Effector memory CD4-positive, alpha-beta T cell (primary cell): ENCODE data around the gene RELA.

Experiments used
- DNase-seq, 3 donors: peaks; one replicate each; pipeline ENCODE4 v3.0.0-alpha.2; 2020
- H3K27ac ChIP-seq: 2 replicates; pipeline ENCODE4 v1.7.0; 2013; ENCODE audit warnings: mild to moderate bottlenecking, low read length, moderate library complexity; ENCODE audit not compliant: insufficient read depth, poor library complexity, severe bottlenecking
- H3K27me3 ChIP-seq: replicated peaks from 2 replicates; pipeline ENCODE4 v1.7.0; 2013; ENCODE audit warnings: mild to moderate bottlenecking, low read length; ENCODE audit not compliant: insufficient read depth, control insufficient read depth, poor library complexity, severe bottlenecking
- H3K36me3 ChIP-seq: 2 replicates; pipeline ENCODE4 v1.7.0; 2013; ENCODE audit warnings: mild to moderate bottlenecking, low read length, moderate library complexity; ENCODE audit not compliant: control insufficient read depth, insufficient read depth
- H3K4me1 ChIP-seq: 2 replicates; pipeline ENCODE4 v1.7.0; 2013; ENCODE audit warnings: low read length, mild to moderate bottlenecking; ENCODE audit not compliant: control insufficient read depth, insufficient read depth, poor library complexity, severe bottlenecking
- H3K4me3 ChIP-seq: 2 replicates; pipeline ENCODE4 v1.7.0; 2013; ENCODE audit warnings: low read length, low read depth, mild to moderate bottlenecking; ENCODE audit not compliant: insufficient read depth, poor library complexity, severe bottlenecking
- H3K9me3 ChIP-seq: 2 replicates; pipeline ENCODE4 v1.7.0; 2013; ENCODE audit warnings: mild to moderate bottlenecking, low read length, moderate library complexity; ENCODE audit not compliant: control insufficient read depth

RELA gene

DNA sequence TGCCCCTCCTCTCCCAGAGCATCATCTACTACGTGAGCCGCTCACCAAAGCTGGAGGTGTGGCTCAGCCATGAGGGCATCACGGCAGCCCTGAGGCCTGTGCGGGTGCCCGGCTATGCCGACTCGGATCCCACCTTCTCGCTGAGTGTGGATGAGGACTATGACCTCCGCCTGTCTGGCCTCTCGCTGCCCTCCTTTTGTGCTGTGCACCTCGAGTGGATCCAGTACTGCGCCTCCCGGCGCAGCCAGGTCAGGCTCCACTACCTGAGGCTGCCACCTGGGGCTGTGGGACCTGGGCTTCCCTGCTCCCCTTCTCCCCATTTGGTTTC lies 28.6 kb downstream of the RELA start:
- no peaks in the 10 kb centered on the region for H3K27me3 ChIP-seq
- H3K9me3 ChIP-seq, result no peaks in the 10 kb centered on the region
- H3K27ac ChIP-seq, result no peak overlapping the region
- H3K36me3 ChIP-seq, result peaks cover 51% of the 10 kb centered on the region
- no peak for DNase-seq
- H3K4me3 ChIP-seq, result no peak overlapping the region
- H3K4me1 ChIP-seq, result peaks cover 25% of the 10 kb centered on the region

DNA sequence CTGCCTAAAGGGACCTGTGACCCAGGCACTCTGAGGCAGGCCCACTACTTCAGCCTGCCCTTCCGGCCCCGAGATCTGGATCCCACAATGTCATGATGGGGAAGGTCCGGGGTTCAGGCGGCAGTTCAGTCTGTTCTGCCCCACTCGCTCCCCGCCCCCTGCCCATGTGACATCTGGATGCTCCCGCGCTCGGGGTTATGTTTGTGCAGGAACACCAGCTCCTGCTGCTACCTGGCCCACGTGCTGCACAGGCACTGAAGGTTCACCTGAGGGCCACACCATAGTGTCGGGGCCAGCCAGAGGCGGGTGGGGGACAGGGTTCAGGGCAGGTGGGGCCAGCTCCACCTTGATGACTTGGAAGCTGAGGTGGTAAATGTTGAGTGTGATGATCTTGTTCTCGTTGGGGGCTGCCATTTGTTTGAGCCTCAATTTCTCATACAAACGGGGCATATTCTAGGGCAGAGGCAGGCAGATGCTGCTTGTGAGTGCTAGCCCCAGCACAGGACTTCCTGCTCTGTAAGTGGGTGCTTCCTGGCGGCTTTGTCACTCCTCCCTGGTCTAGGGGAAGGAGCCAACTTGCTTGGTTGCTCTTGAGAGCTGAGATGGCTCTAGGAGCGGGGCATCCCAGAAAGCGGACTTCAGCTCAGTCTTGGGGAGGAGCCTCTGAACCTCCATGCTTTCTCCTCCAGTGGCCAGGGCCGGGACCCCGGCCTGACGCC lies 29.2 kb downstream of the RELA start:
- no peak for DNase-seq
- no peak overlapping the region for H3K27ac ChIP-seq
- H3K36me3 ChIP-seq, result peaks cover 56% of the 10 kb centered on the region
- H3K27me3 ChIP-seq, result no peaks in the 10 kb centered on the region
- H3K9me3 ChIP-seq, result no peaks in the 10 kb centered on the region
- H3K4me1 ChIP-seq, result peaks cover 20% of the 10 kb centered on the region
- no peak overlapping the region for H3K4me3 ChIP-seq

DNA sequence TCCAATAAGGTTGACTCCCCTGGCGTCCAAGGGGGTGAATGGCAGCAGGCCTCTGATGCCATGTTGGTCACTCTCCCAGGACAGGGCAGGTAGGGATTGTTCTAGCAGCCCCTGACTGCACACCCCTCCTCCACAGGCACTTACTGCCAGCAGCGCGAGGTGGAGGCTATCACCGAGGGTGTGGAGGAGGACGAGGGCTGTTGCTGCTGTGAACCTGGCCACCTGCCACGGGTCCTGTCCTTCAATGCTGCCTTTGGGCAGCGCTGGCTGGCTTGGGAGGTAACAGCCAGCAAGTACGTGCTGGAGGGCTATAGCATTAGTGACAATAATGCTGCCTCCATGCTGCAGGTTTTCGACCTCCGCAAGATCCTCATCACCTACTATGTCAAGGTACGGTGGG lies 32.5 kb downstream of the RELA start:
- peaks cover 69% of the 10 kb centered on the region for H3K36me3 ChIP-seq
- H3K27me3 ChIP-seq, result no peaks in the 10 kb centered on the region
- no peak for DNase-seq
- H3K4me3 ChIP-seq, result no peak overlapping the region
- H3K9me3 ChIP-seq, result no peaks in the 10 kb centered on the region
- peaks cover 11% of the 10 kb centered on the region for H3K4me1 ChIP-seq
- H3K27ac ChIP-seq, result no peak overlapping the region

DNA sequence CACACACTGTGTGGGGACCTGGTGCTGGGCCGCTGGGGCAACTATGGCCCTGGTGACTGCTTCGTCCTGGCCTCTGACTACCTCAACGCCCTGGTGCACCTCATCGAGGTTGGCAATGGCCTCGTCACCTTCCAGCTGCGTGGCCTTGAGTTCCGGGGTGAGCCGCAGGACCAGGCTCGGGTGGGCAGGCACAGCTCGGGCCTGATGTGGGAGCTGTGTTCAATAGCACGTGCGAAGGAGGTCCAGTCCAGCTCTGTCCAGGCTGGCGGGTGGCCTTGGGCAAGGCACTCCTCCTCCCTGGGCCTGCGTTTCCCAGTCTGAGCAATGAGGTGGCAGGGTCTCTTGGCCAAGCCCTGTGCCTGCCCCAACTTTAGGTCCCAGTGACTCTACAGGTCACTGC lies 33.1 kb downstream of the RELA start:
- H3K27ac ChIP-seq, result no peak overlapping the region
- no peaks in the 10 kb centered on the region for H3K27me3 ChIP-seq
- no peak overlapping the region for H3K4me3 ChIP-seq
- H3K4me1 ChIP-seq, result peaks cover 11% of the 10 kb centered on the region
- no peak for DNase-seq
- H3K9me3 ChIP-seq, result no peaks in the 10 kb centered on the region
- H3K36me3 ChIP-seq, result peaks cover 69% of the 10 kb centered on the region

DNA sequence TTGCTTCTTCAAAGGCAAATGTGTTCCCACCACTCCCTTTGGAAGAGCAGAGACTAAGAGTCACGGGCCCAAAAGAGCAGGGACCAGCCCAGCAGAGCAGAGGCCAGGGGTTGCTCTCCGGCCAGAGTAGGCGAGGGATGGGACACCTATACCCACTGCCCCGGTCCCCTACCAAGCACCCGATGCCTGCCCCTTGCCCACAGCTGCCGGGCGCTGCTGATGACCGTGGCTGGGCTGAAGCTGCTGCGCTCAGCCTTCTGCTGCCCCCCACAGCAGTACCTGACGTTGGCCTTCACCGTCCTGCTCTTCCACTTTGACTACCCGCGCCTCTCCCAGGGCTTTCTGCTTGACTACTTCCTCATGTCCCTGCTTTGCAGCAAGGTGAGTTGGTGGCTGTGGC lies 35.5 kb downstream of the RELA start:
- Histone ChIP-seq H3K36me3 (peaks cover 78% of the 10 kb centered on the region), H3K9me3 (no peaks in the 10 kb centered on the region), H3K27me3 (no peaks in the 10 kb centered on the region), H3K4me3 (no peak overlapping the region), H3K4me1 (no peaks in the 10 kb centered on the region), H3K27ac (no peak overlapping the region)
- DNase-seq, result no peak

DNA sequence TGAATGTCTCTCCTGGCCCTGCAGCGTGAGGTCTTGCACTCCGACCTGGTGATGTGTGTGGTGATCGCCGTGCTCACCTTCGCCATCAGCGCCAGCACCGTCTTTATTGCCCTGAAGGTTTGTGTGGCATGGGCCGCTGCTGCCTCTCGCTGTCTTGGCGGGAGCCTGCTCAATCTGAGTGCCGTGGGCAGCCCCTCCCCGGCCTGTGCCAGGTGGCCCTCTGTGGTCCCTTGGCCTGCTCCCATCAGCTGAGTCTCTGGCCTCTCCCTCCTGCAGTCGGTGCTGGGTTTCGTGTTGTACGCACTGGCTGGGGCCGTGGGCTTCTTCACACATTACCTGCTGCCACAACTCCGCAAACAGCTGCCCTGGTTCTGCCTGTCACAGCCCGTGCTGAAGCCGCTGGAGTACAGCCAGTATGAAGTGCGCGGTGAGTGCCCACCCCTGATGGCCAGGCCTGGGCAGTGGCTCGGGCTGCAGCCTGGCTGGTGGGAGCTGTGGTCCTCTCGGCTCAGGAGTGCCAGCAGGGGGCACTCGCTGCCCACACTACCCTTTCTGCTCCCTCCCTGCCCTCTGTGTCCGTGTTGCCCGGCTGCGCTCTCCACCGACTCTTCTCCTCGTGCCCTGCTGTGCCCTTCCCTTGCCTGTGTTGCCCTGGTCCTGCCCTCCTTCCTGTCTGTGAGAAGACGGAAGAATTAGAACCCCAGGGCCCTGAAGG lies 36.9 kb downstream of the RELA start:
- H3K36me3 ChIP-seq, result peaks cover 80% of the 10 kb centered on the region
- H3K4me3 ChIP-seq, result no peak overlapping the region

DNA sequence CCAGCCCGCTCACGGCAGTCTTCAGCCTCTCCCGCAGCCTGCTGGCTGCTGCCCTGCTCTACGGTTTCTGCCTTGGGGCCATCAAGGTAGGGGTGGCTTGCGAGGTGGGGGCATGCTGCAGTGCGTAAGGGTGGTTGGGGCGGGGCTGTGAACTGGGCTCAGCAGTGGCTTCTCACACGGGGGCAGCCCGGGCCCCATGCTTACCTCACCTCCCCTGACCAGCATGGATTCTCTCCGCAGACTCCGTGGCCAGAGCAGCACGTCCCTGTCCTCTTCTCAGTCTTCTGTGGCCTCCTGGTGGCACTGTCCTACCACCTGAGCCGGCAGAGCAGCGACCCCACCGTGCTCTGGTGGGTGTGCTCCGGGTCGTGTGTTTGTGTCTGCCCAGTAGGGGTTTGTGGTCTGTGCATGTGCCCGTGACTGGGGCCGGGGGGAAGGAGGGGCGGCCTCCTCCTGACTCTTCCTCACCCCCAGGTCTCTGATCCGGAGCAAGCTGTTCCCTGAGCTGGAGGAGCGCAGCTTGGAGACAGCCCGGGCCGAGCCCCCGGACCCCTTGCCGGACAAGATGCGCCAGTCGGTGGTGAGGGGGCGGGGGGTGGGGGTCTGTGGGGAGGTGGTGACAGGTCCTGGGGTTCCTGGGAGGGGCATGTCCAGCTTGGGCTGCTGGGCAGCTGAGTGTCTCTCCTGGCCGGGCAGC lies 37.6 kb downstream of the RELA start:
- Histone ChIP-seq H3K4me3 (no peak overlapping the region), H3K9me3 (no peaks in the 10 kb centered on the region), H3K4me1 (no peaks in the 10 kb centered on the region), H3K36me3 (peaks cover 80% of the 10 kb centered on the region), H3K27ac (no peak overlapping the region), H3K27me3 (no peaks in the 10 kb centered on the region)
- no peak for DNase-seq

More for the DNA sequence above, 36.9 kb downstream of the RELA start:
- no peaks in the 10 kb centered on the region for H3K9me3 ChIP-seq
- peak; percentile 32 to 36 (median 33) for DNase-seq
- no peaks in the 10 kb centered on the region for H3K4me1 ChIP-seq
- no peak overlapping the region for H3K27ac ChIP-seq
- H3K27me3 ChIP-seq, result no peaks in the 10 kb centered on the region

DNA sequence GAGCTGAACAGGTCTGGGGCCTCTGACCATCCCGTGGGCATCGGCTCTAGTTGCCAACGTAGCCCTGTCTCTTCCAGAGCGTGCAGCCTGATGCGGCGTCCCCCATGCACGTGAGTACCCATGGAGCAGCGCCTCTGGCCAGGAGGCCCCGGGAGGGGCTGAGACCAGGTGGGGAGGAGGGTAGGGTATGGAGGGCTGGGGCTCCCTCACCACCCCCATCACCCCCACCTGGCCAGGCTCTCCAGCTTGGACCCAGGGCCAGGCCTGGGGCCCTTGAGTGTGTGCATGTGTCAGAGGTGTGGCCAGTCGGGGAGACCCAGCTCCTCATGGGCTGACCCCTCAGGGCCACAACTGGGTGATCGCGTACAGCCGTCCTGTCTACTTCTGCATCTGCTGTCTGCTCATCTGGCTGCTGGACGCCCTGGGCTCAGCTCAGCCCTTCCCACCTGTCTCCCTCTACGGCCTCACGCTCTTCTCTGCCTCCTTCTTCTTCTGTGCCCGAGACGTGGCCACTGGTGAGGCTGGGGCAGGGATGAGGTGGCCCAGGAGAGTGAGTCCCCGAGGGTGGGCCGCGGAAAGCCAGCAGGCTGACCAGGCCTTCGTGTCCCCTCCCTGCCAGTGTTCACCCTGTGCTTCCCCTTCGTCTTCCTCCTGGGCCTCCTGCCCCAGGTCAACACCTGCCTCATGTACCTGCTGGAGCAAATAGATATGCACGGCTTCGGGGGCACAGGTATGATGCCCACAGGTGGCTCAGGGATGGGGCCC lies 38.7 kb downstream of the RELA start:
- H3K4me3 ChIP-seq, result no peak overlapping the region
- peaks cover 80% of the 10 kb centered on the region for H3K36me3 ChIP-seq
- no peaks in the 10 kb centered on the region for H3K4me1 ChIP-seq
- DNase-seq, result no peak
- H3K27ac ChIP-seq, result peak overlapping the region; percentile 22
- H3K9me3 ChIP-seq, result no peaks in the 10 kb centered on the region
- H3K27me3 ChIP-seq, result no peaks in the 10 kb centered on the region

DNA sequence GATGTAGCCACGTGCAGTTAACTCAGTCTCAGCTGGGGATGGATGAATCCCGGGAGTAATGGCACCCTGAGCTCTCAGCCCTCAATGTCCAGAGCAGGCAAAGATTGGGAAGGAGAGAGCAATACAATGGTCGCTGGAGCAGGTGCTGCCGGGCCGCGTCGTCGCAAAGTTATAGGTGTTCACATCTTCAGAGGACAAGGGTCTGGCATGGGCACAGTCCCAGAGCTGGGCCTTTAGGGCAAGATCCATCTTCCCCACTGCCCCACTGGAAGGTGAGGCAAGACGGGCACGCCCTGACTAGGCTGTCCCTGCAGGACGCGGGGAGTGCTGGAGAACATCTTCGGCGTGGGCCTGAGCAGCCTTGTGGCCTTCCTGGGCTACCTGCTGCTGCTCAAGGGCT lies 39.5 kb downstream of the RELA start:
- Histone ChIP-seq H3K36me3 (peaks cover 80% of the 10 kb centered on the region), H3K4me3 (no peak overlapping the region), H3K27me3 (no peaks in the 10 kb centered on the region), H3K9me3 (no peaks in the 10 kb centered on the region), H3K27ac (no peak overlapping the region), H3K4me1 (no peaks in the 10 kb centered on the region)
- DNase-seq, result no peak
